SK-N-SH treated with all-trans-retinoic acid at 6 μM for 48 hours (cell line): ENCODE measurements around the gene P2RX3.

Experiments
- ISL1 ChIP-seq: fragments of 250-450 bp; sonication (Bioruptor Pico); IDR thresholded peaks from 2 replicates; pipeline ENCODE4 v2.1.2; 2022; ENCODE audit warnings: mild to moderate bottlenecking, moderate library complexity
- OSR1 ChIP-seq: fragments of 250-450 bp; sonication (Bioruptor Pico); IDR thresholded peaks from 2 replicates; pipeline ENCODE4 v1.8.0; 2022; ENCODE audit warnings: moderate library complexity, mild to moderate bottlenecking, inconsistent platforms
- SNAI2 ChIP-seq: fragments of 250-450 bp; sonication (Bioruptor Pico); IDR thresholded peaks from 2 replicates; pipeline ENCODE4 v1.5.0; 2020; ENCODE audit warnings: mild to moderate bottlenecking, moderate library complexity
- ZC3H10 ChIP-seq: fragments of 250-450 bp; sonication (Bioruptor Pico); IDR thresholded peaks from 2 replicates; pipeline ENCODE4 v1.5.1; 2021; ENCODE audit warnings: mild to moderate bottlenecking, moderate library complexity
- ZFP3 ChIP-seq: fragments of 250-450 bp; sonication (Bioruptor Pico); IDR thresholded peaks from 2 replicates; pipeline ENCODE4 v1.5.0; 2020; ENCODE audit warnings: mild to moderate bottlenecking, moderate library complexity
- TF ChIP-seq, protein P1 (sequence below): fragments of 250-450 bp; sonication (Bioruptor Pico); IDR thresholded peaks from 2 replicates; pipeline ENCODE4 v1.5.1; 2021; ENCODE audit warnings: mild to moderate bottlenecking, moderate library complexity
- TF ChIP-seq, protein P2 (sequence below): fragments of 250-450 bp; sonication (Bioruptor Pico); IDR thresholded peaks from 2 replicates; pipeline ENCODE4 v1.8.0; 2021; ENCODE audit warnings: low read depth, mild to moderate bottlenecking, moderate library complexity, borderline replicate concordance

DNA sequence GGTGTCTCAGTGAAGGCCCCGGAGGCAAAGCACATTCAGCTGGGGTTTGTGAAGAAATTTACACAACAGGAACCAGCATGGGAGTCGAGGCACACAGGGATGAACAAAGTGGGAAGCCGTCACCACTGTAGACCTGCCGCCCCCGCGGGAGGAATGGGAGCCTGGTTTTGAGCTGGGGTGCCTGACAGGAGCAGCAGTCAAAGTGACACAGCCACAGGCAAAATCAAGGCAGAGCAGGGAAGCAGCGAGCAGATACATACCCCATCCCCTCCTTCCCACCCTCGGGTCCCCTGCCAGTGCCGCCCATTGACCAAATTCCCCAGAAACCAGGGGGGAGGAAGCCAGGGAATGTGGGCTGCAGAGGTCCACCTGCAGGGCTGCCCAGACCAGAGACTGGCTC lies 20.8 kb downstream of the P2RX3 start:
- TF ChIP-seq, protein P1, sequence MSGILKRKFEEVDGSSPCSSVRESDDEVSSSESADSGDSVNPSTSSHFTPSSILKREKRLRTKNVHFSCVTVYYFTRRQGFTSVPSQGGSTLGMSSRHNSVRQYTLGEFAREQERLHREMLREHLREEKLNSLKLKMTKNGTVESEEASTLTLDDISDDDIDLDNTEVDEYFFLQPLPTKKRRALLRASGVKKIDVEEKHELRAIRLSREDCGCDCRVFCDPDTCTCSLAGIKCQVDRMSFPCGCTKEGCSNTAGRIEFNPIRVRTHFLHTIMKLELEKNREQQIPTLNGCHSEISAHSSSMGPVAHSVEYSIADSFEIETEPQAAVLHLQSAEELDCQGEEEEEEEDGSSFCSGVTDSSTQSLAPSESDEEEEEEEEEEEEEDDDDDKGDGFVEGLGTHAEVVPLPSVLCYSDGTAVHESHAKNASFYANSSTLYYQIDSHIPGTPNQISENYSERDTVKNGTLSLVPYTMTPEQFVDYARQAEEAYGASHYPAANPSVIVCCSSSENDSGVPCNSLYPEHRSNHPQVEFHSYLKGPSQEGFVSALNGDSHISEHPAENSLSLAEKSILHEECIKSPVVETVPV (CRISPR knock-in tag) = no peak
- TF ChIP-seq SNAI2 (CRISPR knock-in tag) = no peak
- TF ChIP-seq, protein P2, sequence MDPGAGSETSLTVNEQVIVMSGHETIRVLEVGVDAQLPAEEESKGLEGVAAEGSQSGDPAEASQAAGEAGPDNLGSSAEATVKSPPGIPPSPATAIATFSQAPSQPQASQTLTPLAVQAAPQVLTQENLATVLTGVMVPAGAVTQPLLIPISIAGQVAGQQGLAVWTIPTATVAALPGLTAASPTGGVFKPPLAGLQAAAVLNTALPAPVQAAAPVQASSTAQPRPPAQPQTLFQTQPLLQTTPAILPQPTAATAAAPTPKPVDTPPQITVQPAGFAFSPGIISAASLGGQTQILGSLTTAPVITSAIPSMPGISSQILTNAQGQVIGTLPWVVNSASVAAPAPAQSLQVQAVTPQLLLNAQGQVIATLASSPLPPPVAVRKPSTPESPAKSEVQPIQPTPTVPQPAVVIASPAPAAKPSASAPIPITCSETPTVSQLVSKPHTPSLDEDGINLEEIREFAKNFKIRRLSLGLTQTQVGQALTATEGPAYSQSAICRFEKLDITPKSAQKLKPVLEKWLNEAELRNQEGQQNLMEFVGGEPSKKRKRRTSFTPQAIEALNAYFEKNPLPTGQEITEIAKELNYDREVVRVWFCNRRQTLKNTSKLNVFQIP = no peak
- TF ChIP-seq OSR1 (CRISPR knock-in tag) = no peak
- no peak for TF ChIP-seq ISL1 (CRISPR knock-in tag)
- no peak for TF ChIP-seq ZFP3 (CRISPR knock-in tag)
- TF ChIP-seq ZC3H10 = no peak
